Measurements from ENCODE around the gene MCM3. TPM values are rescaled to one million over a fixed set of nuclear protein-coding genes. Genes with fewer than 3 reads are reported as not detected.

The MCM3 gene
- total RNA-seq (2021), result 252 to 276 TPM (median 253 TPM) in 3 replicates
- percentile 97 among the genes with signal in this experiment for Bru-seq, nascent RNA
- long read RNA-seq, experiment 1, transcript MCM3-201 (17 exons, 3,083 nt), result major isoform, 1,972 of 2,381 reads
- long read RNA-seq, experiment 1, transcript MCM3-202 (16 exons, 2,523 nt), result minor isoform, 13 of 2,381 reads
- long read RNA-seq, experiment 1, partial matches to known transcripts, result 145 of 2,381 reads
- long read RNA-seq, experiment 1, other reads (novel, unspliced or antisense), result 250 of 2,381 reads
- long read RNA-seq, experiment 2, transcript MCM3-201 (17 exons, 3,083 nt), result major isoform, 118 of 336 reads
- long read RNA-seq, experiment 2, partial matches to known transcripts, result 134 of 336 reads
- long read RNA-seq, experiment 2, other reads (novel, unspliced or antisense), result 83 of 336 reads
- long read RNA-seq, experiment 3, transcript MCM3-201 (17 exons, 3,083 nt), result major isoform, 71 of 95 reads
- long read RNA-seq, experiment 3, partial matches to known transcripts, result 17 of 95 reads
- long read RNA-seq, experiment 3, other reads (novel, unspliced or antisense), result 6 of 95 reads

DNA sequence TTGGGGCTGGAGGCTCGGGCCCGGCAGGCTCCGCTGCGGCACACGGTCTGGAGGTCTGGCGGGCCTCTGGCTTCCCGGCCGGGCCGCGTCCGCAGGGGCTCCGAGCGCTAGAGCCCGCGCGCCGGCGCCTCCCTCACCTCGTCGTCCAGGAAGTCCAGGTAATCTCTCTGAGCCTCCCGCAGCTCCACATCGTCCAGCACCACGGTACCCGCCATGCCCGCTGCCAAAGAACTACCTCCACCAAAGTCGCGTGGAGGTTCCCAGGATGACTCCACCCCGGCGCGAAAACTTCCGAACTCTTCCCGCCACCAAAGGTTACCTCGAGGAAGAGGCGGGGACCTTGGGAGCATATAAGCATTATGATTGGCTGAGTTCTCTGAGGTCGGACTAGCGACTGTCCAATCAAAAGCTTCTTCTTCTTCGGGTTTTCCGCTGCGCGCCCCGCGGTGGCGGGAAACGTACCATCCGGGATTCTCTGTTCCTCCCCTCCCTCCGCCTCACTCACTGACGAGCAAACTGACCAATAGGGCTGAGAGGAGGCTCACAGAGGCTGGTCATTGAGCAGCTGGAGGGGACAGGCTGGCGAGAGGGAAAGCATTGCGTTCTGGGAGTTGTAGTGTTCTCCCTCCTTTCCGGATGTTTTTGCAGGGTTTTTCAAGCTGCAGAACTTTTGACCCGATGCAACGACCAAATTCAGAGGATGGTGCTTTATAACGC is at the start of gene MCM3:
TSS of gene MCM3 (minus strand) at position 283 of the 717 bp plus-strand sequence. CDS start at position 215, 68 bp downstream.
- peaks cover 19% of the 10 kb centered on the region for H3K4me1 Mint-ChIP-seq
- ChIA-PET POLR2A (interaction anchor here (0.6 to 1.9 kb wide), 15 partner anchors 10 to 378 kb away, joined by 3 to 13 read pairs (median 4); partner anchors contain the start of genes EFHC1 and PAQR8), CTCF (interaction anchor here (0.6 to 3.0 kb wide), 9 partner anchors 14 to 368 kb away, joined by 4 to 30 read pairs (median 6); partner anchors contain the start of gene PAQR8)
- peak within 1 kb of the TSS; percentile 93 for H3K27ac Mint-ChIP-seq
- no peaks in the 10 kb centered on the region for H3K27me3 Mint-ChIP-seq (ENCODE audit: low read depth)
- H3K9me3 Mint-ChIP-seq, result no peaks in the 10 kb centered on the region
- DNase-seq (ENCODE audit: low spot score) (peak; percentile 97), ATAC-seq (peak; percentile 98)
- no peak within 1 kb of the TSS for H3K4me3 Mint-ChIP-seq
- H3K36me3 Mint-ChIP-seq, result peaks cover 39% of the 10 kb centered on the region
- TF ChIP-seq EMX1 (CRISPR knock-in tag; IDR thresholded peaks at IDR 0.05) (no peak), NR1H2 (CRISPR knock-in tag; IDR thresholded peaks at IDR 0.05) (no peak), ESRRA (CRISPR knock-in tag; IDR thresholded peaks at IDR 0.05; ENCODE audit: borderline replicate concordance) (no peak), ATF1 (CRISPR knock-in tag; IDR thresholded peaks at IDR 0.05) (0 out of 2 replicates have a peak, but pooled peaks have one; percentile 44), SP1 (CRISPR knock-in tag; conservative IDR thresholded peaks at IDR 0.05) (peak; percentile 80), IRF2 (CRISPR knock-in tag; IDR thresholded peaks at IDR 0.05; ENCODE audit: borderline replicate concordance, low read depth) (no peak), FOXP1 (CRISPR knock-in tag; IDR thresholded peaks at IDR 0.05; ENCODE audit: borderline replicate concordance) (0 out of 2 replicates have a peak, but pooled peaks have one; percentile 63), ZNF396 (CRISPR knock-in tag; IDR thresholded peaks at IDR 0.05; ENCODE audit: borderline replicate concordance) (no peak), ZNF263 (CRISPR knock-in tag; IDR thresholded peaks at IDR 0.05; ENCODE audit: low read depth) (0 out of 2 replicates have a peak, but pooled peaks have one; percentile 19), TEAD1 (CRISPR knock-in tag; IDR thresholded peaks at IDR 0.05) (peak; percentile 65), NR2C2 (CRISPR knock-in tag; IDR thresholded peaks at IDR 0.05) (peak; percentile 11; the same call in 1 of the 2 replicates)
- TF ChIP-seq, protein P1, sequence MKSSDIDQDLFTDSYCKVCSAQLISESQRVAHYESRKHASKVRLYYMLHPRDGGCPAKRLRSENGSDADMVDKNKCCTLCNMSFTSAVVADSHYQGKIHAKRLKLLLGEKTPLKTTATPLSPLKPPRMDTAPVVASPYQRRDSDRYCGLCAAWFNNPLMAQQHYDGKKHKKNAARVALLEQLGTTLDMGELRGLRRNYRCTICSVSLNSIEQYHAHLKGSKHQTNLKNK (CRISPR knock-in tag; IDR thresholded peaks at IDR 0.05), result no peak
- TF ChIP-seq, protein P2, sequence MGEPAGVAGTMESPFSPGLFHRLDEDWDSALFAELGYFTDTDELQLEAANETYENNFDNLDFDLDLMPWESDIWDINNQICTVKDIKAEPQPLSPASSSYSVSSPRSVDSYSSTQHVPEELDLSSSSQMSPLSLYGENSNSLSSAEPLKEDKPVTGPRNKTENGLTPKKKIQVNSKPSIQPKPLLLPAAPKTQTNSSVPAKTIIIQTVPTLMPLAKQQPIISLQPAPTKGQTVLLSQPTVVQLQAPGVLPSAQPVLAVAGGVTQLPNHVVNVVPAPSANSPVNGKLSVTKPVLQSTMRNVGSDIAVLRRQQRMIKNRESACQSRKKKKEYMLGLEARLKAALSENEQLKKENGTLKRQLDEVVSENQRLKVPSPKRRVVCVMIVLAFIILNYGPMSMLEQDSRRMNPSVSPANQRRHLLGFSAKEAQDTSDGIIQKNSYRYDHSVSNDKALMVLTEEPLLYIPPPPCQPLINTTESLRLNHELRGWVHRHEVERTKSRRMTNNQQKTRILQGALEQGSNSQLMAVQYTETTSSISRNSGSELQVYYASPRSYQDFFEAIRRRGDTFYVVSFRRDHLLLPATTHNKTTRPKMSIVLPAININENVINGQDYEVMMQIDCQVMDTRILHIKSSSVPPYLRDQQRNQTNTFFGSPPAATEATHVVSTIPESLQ (CRISPR knock-in tag; IDR thresholded peaks at IDR 0.05), result no peak
- TF ChIP-seq, protein P3, sequence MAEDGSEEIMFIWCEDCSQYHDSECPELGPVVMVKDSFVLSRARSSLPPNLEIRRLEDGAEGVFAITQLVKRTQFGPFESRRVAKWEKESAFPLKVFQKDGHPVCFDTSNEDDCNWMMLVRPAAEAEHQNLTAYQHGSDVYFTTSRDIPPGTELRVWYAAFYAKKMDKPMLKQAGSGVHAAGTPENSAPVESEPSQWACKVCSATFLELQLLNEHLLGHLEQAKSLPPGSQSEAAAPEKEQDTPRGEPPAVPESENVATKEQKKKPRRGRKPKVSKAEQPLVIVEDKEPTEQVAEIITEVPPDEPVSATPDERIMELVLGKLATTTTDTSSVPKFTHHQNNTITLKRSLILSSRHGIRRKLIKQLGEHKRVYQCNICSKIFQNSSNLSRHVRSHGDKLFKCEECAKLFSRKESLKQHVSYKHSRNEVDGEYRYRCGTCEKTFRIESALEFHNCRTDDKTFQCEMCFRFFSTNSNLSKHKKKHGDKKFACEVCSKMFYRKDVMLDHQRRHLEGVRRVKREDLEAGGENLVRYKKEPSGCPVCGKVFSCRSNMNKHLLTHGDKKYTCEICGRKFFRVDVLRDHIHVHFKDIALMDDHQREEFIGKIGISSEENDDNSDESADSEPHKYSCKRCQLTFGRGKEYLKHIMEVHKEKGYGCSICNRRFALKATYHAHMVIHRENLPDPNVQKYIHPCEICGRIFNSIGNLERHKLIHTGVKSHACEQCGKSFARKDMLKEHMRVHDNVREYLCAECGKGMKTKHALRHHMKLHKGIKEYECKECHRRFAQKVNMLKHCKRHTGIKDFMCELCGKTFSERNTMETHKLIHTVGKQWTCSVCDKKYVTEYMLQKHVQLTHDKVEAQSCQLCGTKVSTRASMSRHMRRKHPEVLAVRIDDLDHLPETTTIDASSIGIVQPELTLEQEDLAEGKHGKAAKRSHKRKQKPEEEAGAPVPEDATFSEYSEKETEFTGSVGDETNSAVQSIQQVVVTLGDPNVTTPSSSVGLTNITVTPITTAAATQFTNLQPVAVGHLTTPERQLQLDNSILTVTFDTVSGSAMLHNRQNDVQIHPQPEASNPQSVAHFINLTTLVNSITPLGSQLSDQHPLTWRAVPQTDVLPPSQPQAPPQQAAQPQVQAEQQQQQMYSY (CRISPR knock-in tag; IDR thresholded peaks at IDR 0.05), result no peak
- TF ChIP-seq, protein P4, sequence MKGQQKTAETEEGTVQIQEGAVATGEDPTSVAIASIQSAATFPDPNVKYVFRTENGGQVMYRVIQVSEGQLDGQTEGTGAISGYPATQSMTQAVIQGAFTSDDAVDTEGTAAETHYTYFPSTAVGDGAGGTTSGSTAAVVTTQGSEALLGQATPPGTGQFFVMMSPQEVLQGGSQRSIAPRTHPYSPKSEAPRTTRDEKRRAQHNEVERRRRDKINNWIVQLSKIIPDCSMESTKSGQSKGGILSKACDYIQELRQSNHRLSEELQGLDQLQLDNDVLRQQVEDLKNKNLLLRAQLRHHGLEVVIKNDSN (CRISPR knock-in tag; IDR thresholded peaks at IDR 0.05), result no peak
- TF ChIP-seq, protein P5, sequence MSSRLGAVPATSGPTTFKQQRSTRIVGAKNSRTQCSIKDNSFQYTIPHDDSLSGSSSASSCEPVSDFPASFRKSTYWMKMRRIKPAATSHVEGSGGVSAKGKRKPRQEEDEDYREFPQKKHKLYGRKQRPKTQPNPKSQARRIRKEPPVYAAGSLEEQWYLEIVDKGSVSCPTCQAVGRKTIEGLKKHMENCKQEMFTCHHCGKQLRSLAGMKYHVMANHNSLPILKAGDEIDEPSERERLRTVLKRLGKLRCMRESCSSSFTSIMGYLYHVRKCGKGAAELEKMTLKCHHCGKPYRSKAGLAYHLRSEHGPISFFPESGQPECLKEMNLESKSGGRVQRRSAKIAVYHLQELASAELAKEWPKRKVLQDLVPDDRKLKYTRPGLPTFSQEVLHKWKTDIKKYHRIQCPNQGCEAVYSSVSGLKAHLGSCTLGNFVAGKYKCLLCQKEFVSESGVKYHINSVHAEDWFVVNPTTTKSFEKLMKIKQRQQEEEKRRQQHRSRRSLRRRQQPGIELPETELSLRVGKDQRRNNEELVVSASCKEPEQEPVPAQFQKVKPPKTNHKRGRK (CRISPR knock-in tag; IDR thresholded peaks at IDR 0.05; ENCODE audit: borderline replicate concordance), result no peak
- TF ChIP-seq, protein P6, sequence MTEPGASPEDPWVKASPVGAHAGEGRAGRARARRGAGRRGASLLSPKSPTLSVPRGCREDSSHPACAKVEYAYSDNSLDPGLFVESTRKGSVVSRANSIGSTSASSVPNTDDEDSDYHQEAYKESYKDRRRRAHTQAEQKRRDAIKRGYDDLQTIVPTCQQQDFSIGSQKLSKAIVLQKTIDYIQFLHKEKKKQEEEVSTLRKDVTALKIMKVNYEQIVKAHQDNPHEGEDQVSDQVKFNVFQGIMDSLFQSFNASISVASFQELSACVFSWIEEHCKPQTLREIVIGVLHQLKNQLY (CRISPR knock-in tag; IDR thresholded peaks at IDR 0.05), result no peak
- TF ChIP-seq, protein P7, sequence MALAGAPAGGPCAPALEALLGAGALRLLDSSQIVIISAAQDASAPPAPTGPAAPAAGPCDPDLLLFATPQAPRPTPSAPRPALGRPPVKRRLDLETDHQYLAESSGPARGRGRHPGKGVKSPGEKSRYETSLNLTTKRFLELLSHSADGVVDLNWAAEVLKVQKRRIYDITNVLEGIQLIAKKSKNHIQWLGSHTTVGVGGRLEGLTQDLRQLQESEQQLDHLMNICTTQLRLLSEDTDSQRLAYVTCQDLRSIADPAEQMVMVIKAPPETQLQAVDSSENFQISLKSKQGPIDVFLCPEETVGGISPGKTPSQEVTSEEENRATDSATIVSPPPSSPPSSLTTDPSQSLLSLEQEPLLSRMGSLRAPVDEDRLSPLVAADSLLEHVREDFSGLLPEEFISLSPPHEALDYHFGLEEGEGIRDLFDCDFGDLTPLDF (CRISPR knock-in tag; IDR thresholded peaks at IDR 0.05), result peak; percentile 84
- TF ChIP-seq, protein P8, sequence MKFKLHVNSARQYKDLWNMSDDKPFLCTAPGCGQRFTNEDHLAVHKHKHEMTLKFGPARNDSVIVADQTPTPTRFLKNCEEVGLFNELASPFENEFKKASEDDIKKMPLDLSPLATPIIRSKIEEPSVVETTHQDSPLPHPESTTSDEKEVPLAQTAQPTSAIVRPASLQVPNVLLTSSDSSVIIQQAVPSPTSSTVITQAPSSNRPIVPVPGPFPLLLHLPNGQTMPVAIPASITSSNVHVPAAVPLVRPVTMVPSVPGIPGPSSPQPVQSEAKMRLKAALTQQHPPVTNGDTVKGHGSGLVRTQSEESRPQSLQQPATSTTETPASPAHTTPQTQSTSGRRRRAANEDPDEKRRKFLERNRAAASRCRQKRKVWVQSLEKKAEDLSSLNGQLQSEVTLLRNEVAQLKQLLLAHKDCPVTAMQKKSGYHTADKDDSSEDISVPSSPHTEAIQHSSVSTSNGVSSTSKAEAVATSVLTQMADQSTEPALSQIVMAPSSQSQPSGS (CRISPR knock-in tag; IDR thresholded peaks at IDR 0.05; ENCODE audit: borderline replicate concordance, low read depth), result no peak
- TF ChIP-seq, protein P9, sequence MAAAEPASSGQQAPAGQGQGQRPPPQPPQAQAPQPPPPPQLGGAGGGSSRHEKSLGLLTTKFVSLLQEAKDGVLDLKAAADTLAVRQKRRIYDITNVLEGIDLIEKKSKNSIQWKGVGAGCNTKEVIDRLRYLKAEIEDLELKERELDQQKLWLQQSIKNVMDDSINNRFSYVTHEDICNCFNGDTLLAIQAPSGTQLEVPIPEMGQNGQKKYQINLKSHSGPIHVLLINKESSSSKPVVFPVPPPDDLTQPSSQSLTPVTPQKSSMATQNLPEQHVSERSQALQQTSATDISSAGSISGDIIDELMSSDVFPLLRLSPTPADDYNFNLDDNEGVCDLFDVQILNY (CRISPR knock-in tag; IDR thresholded peaks at IDR 0.05), result peak; percentile 100

All from WTC11 (cell line).